GF-D8 (cell line): ENCODE data around the gene CCDC69.
"Not testable (repeated sequence)": the region's sequence is repeated elsewhere in the genome, so short reads cannot be mapped to it uniquely, and the experiment has no call there.

ENCODE experiments used
- DNase-seq: peaks from one replicate; lab custom pipeline; 2025; lab: John Stamatoyannopoulos, UW

The CCDC69 gene

GRCh38 chr5:151192626-151193025 lies 31.3 kb downstream of the CCDC69 start:
- DNase-seq = no peak

- no peak for DNase-seq
These were observed 32.2 kb downstream of the CCDC69 start for GRCh38 chr5:151191661-151192060.

GRCh38 chr5:151189151-151189550 lies 34.7 kb downstream of the CCDC69 start:
- no peak for DNase-seq

GRCh38 chr5:151186538-151186937 lies 37.4 kb downstream of the CCDC69 start:
- DNase-seq = no peak

- DNase-seq = no peak
These were observed 37.8 kb downstream of the CCDC69 start for GRCh38 chr5:151186052-151186451.

- no peak for DNase-seq
These were observed 39.4 kb downstream of the CCDC69 start for GRCh38 chr5:151184316-151185042.

- no peak for DNase-seq
These were observed 40.2 kb downstream of the CCDC69 start for GRCh38 chr5:151183456-151184245.

GRCh38 chr5:151182976-151183375 lies 40.9 kb downstream of the CCDC69 start:
- no peak for DNase-seq

- DNase-seq = no peak
These were observed 41.4 kb downstream of the CCDC69 start for GRCh38 chr5:151182524-151182900.

- DNase-seq = no peak
These were observed 41.9 kb downstream of the CCDC69 start for GRCh38 chr5:151181818-151182523.

- no peak for DNase-seq
These were observed 43.6 kb downstream of the CCDC69 start for GRCh38 chr5:151180291-151180690.

- no peak for DNase-seq
These were observed 44.4 kb downstream of the CCDC69 start for GRCh38 chr5:151179489-151179840.

- no peak for DNase-seq
These were observed 45.0 kb downstream of the CCDC69 start for GRCh38 chr5:151178777-151179488.

GRCh38 chr5:151178372-151178771 lies 45.5 kb downstream of the CCDC69 start:
- no peak for DNase-seq

- not testable (repeated sequence) for DNase-seq
These were observed 47.6 kb downstream of the CCDC69 start for GRCh38 chr5:151176268-151176667.

- no peak for DNase-seq
These were observed 49.2 kb downstream of the CCDC69 start for GRCh38 chr5:151174612-151175101.

- DNase-seq = no peak
These were observed 49.9 kb downstream of the CCDC69 start for GRCh38 chr5:151173711-151174611.

- DNase-seq = no peak
These were observed 52.4 kb downstream of the CCDC69 start for GRCh38 chr5:151171529-151171928.

GRCh38 chr5:151168602-151169344 lies 55.1 kb downstream of the CCDC69 start:
- DNase-seq = no peak

- DNase-seq = no peak
These were observed 56.9 kb downstream of the CCDC69 start for GRCh38 chr5:151167022-151167421.
